Subcutaneous abdominal adipose tissue (tissue), 5 donors: ENCODE data around the gene HNRNPA3.
"Not testable (repeated sequence)": the region's sequence is repeated elsewhere in the genome, so short reads cannot be mapped to it uniquely, and the experiment has no call there.

Experiments
- H3K27ac ChIP-seq: one replicate; pipeline ENCODE4 v1.7.0; 2013; ENCODE audit warnings: low read depth, mild to moderate bottlenecking, inconsistent platforms, low read length, moderate library complexity
- H3K27me3 ChIP-seq, 5 donors: one replicate each; pipeline ENCODE4 v1.7.0; 2013; ENCODE audit warnings: low read length in 5 of 5, inconsistent platforms in 1 of 5; ENCODE audit not compliant: control insufficient read depth in 5 of 5, insufficient read depth in 4 of 5
- H3K36me3 ChIP-seq, 5 donors: one replicate each; pipeline ENCODE4 v1.7.0; 2013; ENCODE audit warnings: low read length in 5 of 5; ENCODE audit not compliant: control insufficient read depth in 5 of 5, insufficient read depth in 5 of 5
- H3K4me1 ChIP-seq, 5 donors: one replicate each; pipeline ENCODE4 v1.7.0; 2013; ENCODE audit warnings: low read length in 5 of 5, mild to moderate bottlenecking in 3 of 5, moderate library complexity in 1 of 5; ENCODE audit not compliant: control insufficient read depth in 5 of 5, insufficient read depth in 5 of 5
- H3K4me3 ChIP-seq, 5 donors: one replicate each; pipeline ENCODE4 v1.7.0; 2013; ENCODE audit warnings: low read length in 5 of 5, low read depth in 1 of 5
- H3K9ac ChIP-seq, 5 donors: one replicate each; pipeline ENCODE4 v1.7.0; 2013; ENCODE audit warnings: low read length in 5 of 5, mild to moderate bottlenecking in 4 of 5, moderate library complexity in 3 of 5
- H3K9me3 ChIP-seq, 5 donors: one replicate each; pipeline ENCODE4 v1.7.0; 2013; ENCODE audit warnings: low read length in 5 of 5; ENCODE audit not compliant: control insufficient read depth in 5 of 5
- donor health status: healthy.
- donor health status: healthy.
- donor health status: healthy.
- donor health status: healthy.
- donor health status: healthy.

The HNRNPA3 gene

DNA sequence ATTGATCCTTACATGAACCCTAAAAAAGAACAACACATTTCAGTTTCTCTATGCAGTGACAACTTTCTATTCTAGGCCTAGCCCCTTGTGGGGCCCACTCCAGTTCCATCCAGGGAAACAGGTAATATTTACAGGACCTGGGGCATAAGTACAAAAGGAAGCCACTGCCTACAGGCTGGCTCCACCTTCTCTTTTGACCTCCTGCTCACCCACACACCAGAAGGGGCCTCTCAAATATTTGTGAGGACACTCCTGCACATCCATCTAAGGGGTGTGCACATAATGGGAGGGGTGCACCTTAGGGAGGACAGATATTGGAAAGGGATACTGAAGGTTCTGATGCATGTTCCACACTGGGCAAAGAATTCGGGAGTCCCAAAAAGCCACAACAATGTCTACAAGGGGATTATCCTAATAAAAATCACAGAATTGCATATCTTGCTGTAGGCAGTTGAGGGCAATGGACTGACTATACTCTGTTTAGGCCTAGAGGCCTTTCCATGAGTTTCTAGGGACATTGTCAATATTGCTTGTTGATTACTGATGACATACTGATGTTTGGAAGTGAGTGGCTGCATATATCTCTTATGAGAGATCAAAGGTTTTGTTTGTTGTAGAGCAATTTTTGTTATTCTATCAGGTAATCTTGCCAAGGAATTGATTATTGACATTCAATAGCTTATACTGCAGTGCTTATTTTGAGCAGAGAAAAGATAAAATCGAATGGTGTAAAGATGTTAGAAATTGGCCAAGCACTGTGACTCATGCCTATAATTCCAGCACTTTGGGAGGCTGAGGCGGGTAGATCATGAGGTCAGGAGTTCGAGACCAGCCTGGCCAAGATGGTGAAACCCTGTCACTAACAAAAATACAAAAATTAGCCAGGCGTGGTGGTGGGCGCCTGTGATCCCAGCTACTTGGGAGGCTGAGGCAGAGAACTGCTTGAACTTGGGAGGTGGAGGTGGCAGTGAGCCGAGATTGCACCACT, 23.8 kb upstream of the HNRNPA3 start:
- H3K9me3 ChIP-seq, result no peaks in the 10 kb centered on the region

DNA sequence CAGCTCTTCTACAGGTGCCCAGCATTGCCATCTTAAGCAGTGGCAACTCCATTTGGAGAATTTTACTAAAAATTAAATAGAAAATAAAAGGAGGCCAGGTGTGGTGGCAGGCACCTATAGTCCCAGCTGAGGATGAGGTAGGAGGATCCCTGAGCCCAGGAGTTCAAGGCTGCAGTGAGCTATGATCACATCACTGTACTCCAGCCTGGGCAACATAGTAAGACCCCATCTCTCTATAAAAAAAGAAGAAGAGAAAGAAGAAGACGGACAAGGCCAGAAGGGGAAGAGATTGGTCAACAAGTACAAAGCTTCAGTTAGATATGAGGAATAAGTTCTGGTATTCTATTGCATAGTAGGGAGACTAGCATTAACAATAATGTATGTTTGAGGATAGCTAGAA, 21.7 kb upstream of the HNRNPA3 start:
- no peaks in the 10 kb centered on the region for H3K27me3 ChIP-seq
- no peak overlapping the region for H3K9ac ChIP-seq
- H3K27ac ChIP-seq, result no peak overlapping the region
- H3K9me3 ChIP-seq, result no peaks in the 10 kb centered on the region
- H3K4me1 ChIP-seq, result peaks cover 0 to 11% (median 5%) of the 10 kb centered on the region in 5 donors
- H3K36me3 ChIP-seq, result no peaks in the 10 kb centered on the region
- H3K4me3 ChIP-seq, result no peak overlapping the region

More for the DNA sequence above, 23.8 kb upstream of the HNRNPA3 start:
- H3K27ac ChIP-seq, result no peak overlapping the region
- no peak overlapping the region for H3K4me3 ChIP-seq
- H3K27me3 ChIP-seq, result no peaks in the 10 kb centered on the region
- H3K36me3 ChIP-seq, result no peaks in the 10 kb centered on the region
- peaks cover 0 to 9% (median 5%) of the 10 kb centered on the region in 5 donors for H3K4me1 ChIP-seq
- no peak overlapping the region for H3K9ac ChIP-seq

DNA sequence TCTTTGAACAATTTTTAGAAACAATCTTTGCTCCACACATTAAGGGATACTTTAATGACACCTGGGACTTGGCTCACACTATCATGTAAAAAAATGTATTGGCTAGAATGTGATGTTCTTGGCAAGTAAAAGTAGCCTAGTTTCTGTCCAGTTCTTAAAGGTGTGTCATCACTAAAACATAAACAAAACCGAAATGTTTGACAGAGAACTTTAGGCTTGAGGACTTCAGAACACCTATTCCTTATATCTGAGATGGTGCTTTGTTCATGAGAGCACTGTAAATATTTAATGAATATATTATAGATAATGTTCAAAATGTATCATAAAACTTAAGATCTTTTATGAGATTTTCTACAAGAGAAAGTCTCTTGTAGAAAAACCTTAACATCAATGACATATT, 19.8 kb upstream of the HNRNPA3 start:
- Histone ChIP-seq H3K9me3 (no peaks in the 10 kb centered on the region), H3K4me3 (no peak overlapping the region), H3K4me1 (peaks cover 0 to 5% (median 2%) of the 10 kb centered on the region in 5 donors), H3K36me3 (no peaks in the 10 kb centered on the region), H3K9ac (no peak overlapping the region), H3K27ac (no peak overlapping the region), H3K27me3 (no peaks in the 10 kb centered on the region)

DNA sequence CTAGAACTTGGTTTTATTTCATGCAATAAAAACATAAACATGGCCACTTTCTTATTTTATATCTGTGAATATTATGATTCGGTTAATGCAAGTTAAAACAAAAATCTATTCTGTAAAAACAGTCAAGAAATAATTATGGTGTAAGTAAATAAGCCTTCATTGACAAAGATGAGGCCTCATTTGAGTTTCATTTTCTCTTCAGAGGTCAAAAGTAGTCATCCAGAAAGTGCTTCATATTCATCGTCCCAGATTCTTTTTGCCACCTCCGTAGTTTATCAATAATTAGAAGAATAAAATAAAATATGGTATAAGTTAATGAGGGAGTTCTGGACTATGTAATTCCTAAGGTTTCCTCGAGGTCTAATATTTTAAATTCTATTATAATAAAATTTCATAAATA, 19.4 kb upstream of the HNRNPA3 start:
- Histone ChIP-seq H3K4me3 (no peak overlapping the region), H3K27me3 (no peaks in the 10 kb centered on the region), H3K9ac (no peak overlapping the region), H3K27ac (no peak overlapping the region), H3K9me3 (no peaks in the 10 kb centered on the region), H3K36me3 (no peaks in the 10 kb centered on the region), H3K4me1 (peaks cover 0 to 2% (median 0%) of the 10 kb centered on the region in 5 donors)

DNA sequence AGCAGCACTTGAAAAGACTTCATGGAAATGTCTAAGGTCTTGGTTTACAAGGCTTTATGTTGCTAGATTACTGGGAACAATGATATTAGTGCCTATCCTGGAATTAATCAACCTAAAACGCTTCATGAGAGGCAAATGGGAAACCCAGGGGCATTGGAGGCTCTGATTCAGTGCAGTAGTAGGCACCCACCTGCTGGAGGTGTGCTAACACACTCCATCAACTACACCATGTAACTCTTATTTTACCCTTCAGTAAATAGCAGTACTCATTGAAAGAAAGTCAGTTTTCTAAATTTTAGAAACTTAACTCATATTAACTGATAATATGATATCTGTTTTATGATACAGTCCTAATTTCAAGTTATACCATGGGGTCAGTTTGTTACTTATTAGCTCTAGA, 17.4 kb upstream of the HNRNPA3 start:
- H3K9ac ChIP-seq, result no peak overlapping the region
- no peaks in the 10 kb centered on the region for H3K9me3 ChIP-seq
- no peak overlapping the region for H3K4me3 ChIP-seq
- no peaks in the 10 kb centered on the region for H3K36me3 ChIP-seq
- no peaks in the 10 kb centered on the region for H3K27me3 ChIP-seq
- no peak overlapping the region for H3K27ac ChIP-seq
- H3K4me1 ChIP-seq, result peaks cover 0 to 2% (median 0%) of the 10 kb centered on the region in 5 donors

DNA sequence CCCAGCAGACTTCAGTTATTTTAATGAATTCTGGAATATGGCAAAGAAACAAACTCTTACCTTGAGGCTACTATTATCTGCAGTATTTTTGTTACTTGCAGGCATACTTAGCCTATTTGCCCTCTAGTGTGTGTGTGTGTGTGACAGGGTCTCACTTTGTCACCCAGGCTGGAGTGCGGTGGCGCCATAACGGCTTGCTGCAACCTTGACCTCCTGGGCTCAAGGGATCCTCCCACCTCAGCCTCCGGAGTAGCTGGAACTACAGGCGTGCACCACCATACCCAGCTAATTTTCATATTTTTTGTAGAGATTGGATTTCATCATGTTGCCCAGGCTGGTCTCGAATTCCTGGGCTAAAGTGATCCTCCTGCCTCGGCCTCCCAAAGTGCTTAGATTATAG, 12.2 kb upstream of the HNRNPA3 start:
- peaks cover 0 to 16% (median 7%) of the 10 kb centered on the region in 5 donors for H3K4me1 ChIP-seq
- not testable (repeated sequence) for H3K4me3 ChIP-seq, H3K9ac ChIP-seq, H3K27me3 ChIP-seq, H3K9me3 ChIP-seq, H3K36me3 ChIP-seq, H3K27ac ChIP-seq

DNA sequence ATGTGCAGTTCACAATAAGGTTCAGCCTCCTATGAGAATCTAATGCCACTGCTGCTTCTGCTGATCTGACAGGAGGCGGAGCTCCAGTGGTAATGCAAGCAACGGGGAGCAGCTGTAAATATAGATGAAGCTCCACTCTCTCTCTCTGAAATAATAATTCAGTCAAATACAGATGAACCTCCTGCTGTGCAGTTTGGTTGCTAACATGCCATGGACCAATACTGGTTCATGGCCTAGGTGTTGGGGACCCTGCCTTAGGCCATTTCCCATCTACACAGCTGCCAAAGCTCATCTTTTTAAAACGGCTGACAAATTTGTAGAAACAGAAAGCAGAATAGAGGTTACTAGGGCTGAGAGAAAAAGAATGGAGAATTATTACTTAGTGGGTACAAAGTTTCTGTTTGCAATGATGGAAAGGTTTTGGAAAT, 10.7 kb upstream of the HNRNPA3 start:
- Histone ChIP-seq H3K4me3 (no peak overlapping the region), H3K27me3 (no peaks in the 10 kb centered on the region), H3K4me1 (peaks cover 2 to 16% (median 7%) of the 10 kb centered on the region in 5 donors), H3K27ac (no peak overlapping the region), H3K9ac (no peak overlapping the region), H3K9me3 (no peaks in the 10 kb centered on the region), H3K36me3 (no peaks in the 10 kb centered on the region)

DNA sequence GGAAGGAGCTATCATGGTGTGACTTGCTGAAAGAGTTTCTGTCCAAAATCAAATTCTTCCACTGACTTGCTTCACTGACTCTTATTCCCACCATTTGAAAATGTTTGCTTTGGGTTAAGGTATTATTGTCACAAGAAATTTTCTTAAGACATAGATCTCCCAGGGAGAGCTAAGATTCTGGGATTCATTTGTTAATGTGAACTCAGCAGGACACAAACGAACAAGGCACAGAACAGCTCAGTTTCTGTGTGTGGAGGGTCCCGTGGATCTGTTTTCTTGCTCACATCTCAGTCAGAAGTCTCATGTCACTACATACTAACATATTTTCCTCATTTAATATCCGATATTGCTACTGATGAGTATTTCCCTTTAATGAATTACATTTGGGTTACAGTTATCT, 8.2 kb upstream of the HNRNPA3 start:
- Histone ChIP-seq H3K9ac (no peak overlapping the region), H3K27me3 (no peaks in the 10 kb centered on the region), H3K36me3 (no peaks in the 10 kb centered on the region), H3K27ac (no peak overlapping the region), H3K9me3 (no peaks in the 10 kb centered on the region), H3K4me3 (no peak overlapping the region), H3K4me1 (peaks cover 2 to 16% (median 7%) of the 10 kb centered on the region in 5 donors)

DNA sequence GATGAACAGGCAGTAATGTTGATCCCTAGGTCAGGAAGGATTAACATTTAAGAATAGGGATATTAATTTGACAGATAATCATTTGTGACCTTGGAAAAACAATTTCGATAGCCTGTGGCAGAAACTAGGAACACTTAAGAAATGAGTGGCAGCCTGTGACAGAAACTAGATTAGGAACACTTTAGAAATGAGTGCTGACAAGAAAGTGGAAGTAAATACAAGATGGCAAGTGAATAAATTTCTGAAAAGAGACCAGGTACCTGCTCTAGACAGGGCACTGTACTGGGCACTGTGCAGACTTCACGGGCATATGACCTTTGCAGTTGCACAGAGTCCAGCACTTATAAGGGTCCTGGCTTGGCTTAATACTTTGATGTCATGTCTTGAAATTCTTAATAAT, 5.5 kb upstream of the HNRNPA3 start:
- Histone ChIP-seq H3K9me3 (no peaks in the 10 kb centered on the region), H3K4me3 (no peak overlapping the region), H3K36me3 (no peaks in the 10 kb centered on the region), H3K27ac (no peak overlapping the region), H3K4me1 (peaks cover 2 to 13% (median 10%) of the 10 kb centered on the region in 5 donors), H3K9ac (no peak overlapping the region), H3K27me3 (no peaks in the 10 kb centered on the region)

DNA sequence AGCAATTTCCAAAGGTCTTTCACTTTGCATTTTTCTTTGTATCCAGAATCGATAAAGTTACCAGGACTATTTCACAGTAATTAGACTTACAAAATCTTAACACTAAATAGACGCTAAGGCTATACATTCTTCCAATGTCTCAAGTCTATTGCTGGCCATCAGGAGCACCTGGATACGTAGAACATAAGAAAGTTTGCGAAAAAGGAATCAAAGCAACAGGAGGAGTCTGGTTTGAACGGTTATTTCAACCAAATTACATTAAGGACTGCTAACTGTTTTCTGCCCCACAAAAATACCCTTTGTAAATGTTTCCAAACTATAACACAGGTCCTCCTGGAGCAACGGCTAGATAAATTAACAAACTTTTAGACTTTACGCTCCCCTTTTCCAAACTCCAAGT, 1.4 kb upstream of the HNRNPA3 start:
- H3K27ac ChIP-seq, result peak overlapping the region; percentile 100
- H3K9me3 ChIP-seq, result no peaks in the 10 kb centered on the region
- H3K9ac ChIP-seq, result peak overlapping the region; percentile 35 to 92 (median 88)
- peak overlapping the region in 3 of 5 donors; percentile 1 to 83 (median 74) for H3K4me3 ChIP-seq
- H3K27me3 ChIP-seq, result no peaks in the 10 kb centered on the region
- H3K36me3 ChIP-seq, result peaks cover 2 to 8% (median 4%) of the 10 kb centered on the region in 5 donors
- peaks cover 1 to 36% (median 34%) of the 10 kb centered on the region in 5 donors for H3K4me1 ChIP-seq
